ENCODE measurements around the gene APAF1. TPM values are rescaled to one million over a fixed set of nuclear protein-coding genes. Genes with fewer than 3 reads are reported as not detected.

Gene APAF1
- total and polyA plus RNA-seq, 2 donors (not counting 3 experiments of a cell fraction or from before 2014, with no cell fraction given): 7.2 to 35.2 TPM

GRCh38 chr12:98741556-98742265, 96.6 kb downstream of the APAF1 start:
- Histone ChIP-seq H2AFZ (ENCODE audit: low read depth, low read length) (no peak overlapping the region), H3K36me3 (ENCODE audit: control insufficient read depth in 2 of 2, extremely low read depth in 1 of 2, insufficient read depth in 2 of 2, low read length in 2 of 2) (no peaks in the 10 kb centered on the region), H3K9me1 (replicated peaks; ENCODE audit: control insufficient read depth, extremely low read depth, insufficient read depth, low read length) (no peaks in the 10 kb centered on the region), H3K27me3 (ENCODE audit: control insufficient read depth in 2 of 2, insufficient read depth in 2 of 2, low read length in 2 of 2) (peaks cover 5 to 9% of the 10 kb centered on the region in 2 experiments), H3K27ac (ENCODE audit: insufficient read depth, low read depth, low read length) (no peak overlapping the region), H3K4me3 (replicated peaks in 1 of 3; ENCODE audit: insufficient read depth in 1 of 3, low read depth in 1 of 3, low read length in 3 of 3) (no peak overlapping the region), H3K4me1 (ENCODE audit: control insufficient read depth, extremely low read depth, insufficient read depth, low read length) (peaks cover 14% of the 10 kb centered on the region), H3K4me2 (ENCODE audit: insufficient read depth, low read length) (no peak overlapping the region), H3K79me2 (ENCODE audit: control insufficient read depth, insufficient read depth, low read length) (no peaks in the 10 kb centered on the region), H3K9ac (replicated peaks; ENCODE audit: extremely low read depth, insufficient read depth, low read length) (no peak overlapping the region), H4K20me1 (replicated peaks; ENCODE audit: control insufficient read depth, extremely low read depth, insufficient read depth, low read length) (no peaks in the 10 kb centered on the region), H3K9me3 (replicated peaks; ENCODE audit: control insufficient read depth, insufficient read depth, low read length) (no peaks in the 10 kb centered on the region)
- FAIRE-seq: no peak
- intact Hi-C loops (cut with micrococcal nuclease): loop anchor here (2.0 kb wide), 1 partner anchor 175 kb away; no protein-coding TSS in a partner anchor
- BruUV-seq (replicated peaks): no TSS peak
- dilution Hi-C loops (cut with MboI; ENCODE audit: extremely low pct_ligation_motif_present, low sequenced_read_pairs): no loop called here
- DNase-seq (ENCODE audit: low read depth, low spot score): no peak
- CTCF ChIA-PET: interaction anchor here (0.6 to 4.7 kb wide), 8 partner anchors 8 to 365 kb away, joined by 3 to 46 read pairs (median 6); no protein-coding TSS in a partner anchor
- no peak for TF ChIP-seq POLR2AphosphoS5 (IDR thresholded peaks at IDR 0.05; ENCODE audit: insufficient read depth, low read depth, low read length)
- no peak for TF ChIP-seq JUN (IDR thresholded peaks at IDR 0.05; ENCODE audit: borderline replicate concordance, insufficient read depth, insufficient read length, low read depth)
- no peak for TF ChIP-seq FOS (IDR thresholded peaks at IDR 0.05; ENCODE audit: borderline replicate concordance, insufficient read depth, low read length)
- no peak for TF ChIP-seq GATA2 (IDR thresholded peaks at IDR 0.05; ENCODE audit: insufficient read depth, insufficient read length, low read depth, low read length)
- TF ChIP-seq MAX (IDR thresholded peaks at IDR 0.05; ENCODE audit: insufficient read depth, insufficient read length): no peak
- TF ChIP-seq MYC (IDR thresholded peaks at IDR 0.05; ENCODE audit: low read depth, low read length): no peak
- TF ChIP-seq, protein P1, sequence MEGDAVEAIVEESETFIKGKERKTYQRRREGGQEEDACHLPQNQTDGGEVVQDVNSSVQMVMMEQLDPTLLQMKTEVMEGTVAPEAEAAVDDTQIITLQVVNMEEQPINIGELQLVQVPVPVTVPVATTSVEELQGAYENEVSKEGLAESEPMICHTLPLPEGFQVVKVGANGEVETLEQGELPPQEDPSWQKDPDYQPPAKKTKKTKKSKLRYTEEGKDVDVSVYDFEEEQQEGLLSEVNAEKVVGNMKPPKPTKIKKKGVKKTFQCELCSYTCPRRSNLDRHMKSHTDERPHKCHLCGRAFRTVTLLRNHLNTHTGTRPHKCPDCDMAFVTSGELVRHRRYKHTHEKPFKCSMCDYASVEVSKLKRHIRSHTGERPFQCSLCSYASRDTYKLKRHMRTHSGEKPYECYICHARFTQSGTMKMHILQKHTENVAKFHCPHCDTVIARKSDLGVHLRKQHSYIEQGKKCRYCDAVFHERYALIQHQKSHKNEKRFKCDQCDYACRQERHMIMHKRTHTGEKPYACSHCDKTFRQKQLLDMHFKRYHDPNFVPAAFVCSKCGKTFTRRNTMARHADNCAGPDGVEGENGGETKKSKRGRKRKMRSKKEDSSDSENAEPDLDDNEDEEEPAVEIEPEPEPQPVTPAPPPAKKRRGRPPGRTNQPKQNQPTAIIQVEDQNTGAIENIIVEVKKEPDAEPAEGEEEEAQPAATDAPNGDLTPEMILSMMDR (IDR thresholded peaks at IDR 0.05; ENCODE audit: extremely low read depth in 1 of 2, insufficient read depth in 1 of 2, low read depth in 1 of 2, low read length in 2 of 2): no peak
- no peak for TF ChIP-seq EZH2 (IDR thresholded peaks at IDR 0.05; ENCODE audit: borderline replicate concordance, low read depth, low read length, severe bottlenecking)
- TF ChIP-seq POLR2A (IDR thresholded peaks at IDR 0.05; ENCODE audit: low read depth, low read length): no peak
- POLR2A ChIA-PET: no interaction called here
